Head of caudate nucleus (tissue), 42 donors: ENCODE data around the gene TTYH3.

Source experiments
- DNase-seq, 42 donors: peaks; one replicate each; pipeline versions ENCODE4 v3.0.0 to v3.0.0-alpha.2; 2020 to 2021; ENCODE audit warnings: mixed read lengths in 7 of 42
- intact Hi-C: fragments of 100-400 bp; cut with DNase I; formaldehyde crosslinking; loops from one replicate; pipeline ENCODE4 v1.15.0; 2022

TTYH3 gene

DNA sequence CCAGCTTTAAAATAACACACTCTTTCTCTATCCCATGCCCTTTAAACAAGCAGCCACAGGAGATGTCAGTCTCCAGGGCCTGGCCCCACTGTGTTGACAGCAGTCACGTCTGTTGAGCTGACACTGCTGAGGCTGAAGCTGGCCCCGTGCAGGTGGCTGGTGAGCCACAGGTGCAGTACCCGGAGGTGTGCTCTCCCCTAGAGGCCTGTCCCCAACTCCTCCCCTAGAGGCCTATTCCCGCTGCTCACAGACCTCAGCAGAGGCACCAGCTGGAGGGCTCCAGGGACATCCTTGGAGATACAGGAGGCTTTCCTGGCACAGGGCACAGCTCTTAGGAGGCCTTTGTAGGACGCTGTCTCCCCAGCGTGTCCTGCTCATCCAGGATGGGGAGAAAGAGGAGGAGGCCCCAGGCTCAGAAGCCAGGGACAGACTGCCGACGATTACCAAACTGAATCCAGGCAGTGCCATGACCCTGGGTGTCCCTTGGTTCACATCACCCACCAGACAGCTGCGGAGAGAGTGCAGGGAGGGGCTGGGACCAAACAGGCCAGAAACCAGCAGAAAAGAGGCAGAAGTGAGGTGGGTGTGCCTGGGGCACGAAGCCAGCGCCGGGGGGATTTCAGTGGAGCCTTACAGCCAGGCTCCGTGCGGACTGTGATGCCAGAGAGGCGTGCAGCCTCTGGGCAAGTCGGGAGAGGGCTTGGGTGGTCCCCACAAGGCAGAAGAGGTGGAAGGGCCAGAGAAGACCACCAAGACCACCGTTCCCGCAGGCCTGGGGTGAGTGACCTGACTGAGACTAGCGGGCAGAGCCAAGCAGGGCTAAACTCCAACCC lies 18.5 kb upstream of the TTYH3 start:
- no peak for DNase-seq
- intact Hi-C loops = no loop called here

GRCh38 chr7:2613931-2614600 lies 17.7 kb upstream of the TTYH3 start:
- peak in 19 of 42 donors; percentile 32 to 82 (median 56) for DNase-seq
- intact Hi-C loops = no loop called here

DNA sequence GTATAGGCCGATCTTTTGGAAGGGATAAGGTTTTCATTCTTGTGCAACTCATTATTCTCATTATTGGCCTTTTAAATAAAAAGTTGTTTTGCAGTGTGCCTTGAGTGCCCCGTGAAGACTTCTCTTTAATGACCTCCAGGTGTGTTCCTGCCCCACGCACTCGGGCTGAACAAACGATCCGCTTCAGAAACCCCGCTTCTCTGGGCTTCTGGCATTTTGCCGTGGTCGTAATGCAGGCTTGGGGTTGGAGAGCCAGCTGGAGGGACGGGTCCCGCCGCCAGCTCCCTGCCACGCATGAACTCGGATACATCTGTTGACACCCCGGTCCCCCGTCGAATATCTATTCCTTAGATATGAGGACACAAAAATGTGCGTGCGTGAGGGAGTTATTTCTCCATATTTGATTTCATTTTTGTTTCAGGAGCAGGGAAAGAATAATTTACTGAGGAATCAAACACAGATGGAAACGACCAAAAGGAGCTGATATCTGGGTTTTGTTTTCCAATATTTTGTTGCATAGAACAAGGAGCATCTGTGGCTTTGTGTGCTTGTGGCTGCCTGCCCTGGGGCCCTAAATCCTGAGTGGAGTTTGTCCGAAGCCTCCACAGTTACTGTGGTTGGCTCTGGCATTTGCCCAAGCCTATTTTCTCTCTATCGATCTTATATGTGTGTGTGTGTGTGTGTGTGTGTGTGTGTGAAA lies 17.0 kb upstream of the TTYH3 start:
- intact Hi-C loops = no loop called here

DNA sequence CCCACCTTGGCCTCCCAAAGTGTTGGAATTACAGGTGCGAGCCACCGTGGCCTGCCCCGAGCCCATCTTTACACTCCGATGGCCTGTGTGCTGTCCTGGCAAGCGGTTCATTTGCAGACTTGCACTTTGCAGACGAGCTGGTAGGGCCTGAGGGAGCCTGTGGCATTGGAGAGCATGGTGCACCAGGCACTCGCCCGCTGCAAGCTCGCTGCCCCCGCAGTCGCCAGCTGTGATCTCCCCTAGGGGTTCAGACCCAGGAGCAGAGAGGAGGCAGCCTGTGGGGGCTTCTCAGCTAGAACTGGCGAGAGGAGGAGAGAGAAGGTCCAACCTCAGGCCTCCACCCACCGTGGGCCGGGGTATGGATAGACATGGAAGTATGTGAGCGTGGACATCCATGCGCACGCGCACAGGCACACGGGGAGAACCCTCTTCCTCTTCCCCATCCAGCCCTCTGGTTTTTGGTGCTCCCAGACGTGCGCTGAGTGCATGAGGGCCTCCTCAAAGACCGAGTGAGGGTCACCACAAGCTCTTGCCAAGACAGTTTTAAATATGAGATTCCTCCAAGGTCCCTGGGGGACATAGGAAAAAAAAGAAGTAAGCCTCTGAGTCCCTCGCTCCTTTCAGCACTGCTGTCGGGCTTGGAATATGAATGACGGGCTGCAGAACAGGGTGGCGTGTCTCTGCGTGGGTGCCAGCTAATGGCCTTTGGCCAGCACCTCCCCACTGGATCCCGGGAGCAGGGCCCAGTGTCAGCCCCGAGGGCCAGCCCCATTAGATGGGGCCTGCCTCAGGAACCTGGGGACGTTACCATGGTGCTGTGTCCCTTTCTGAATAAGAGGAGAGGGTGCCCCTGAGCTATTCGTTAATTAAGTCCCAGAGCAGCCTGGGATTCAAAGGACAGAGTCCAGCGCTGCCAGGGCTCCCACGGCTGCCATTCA lies 15.1 kb upstream of the TTYH3 start:
- intact Hi-C loops = no loop called here
- DNase-seq = peak in 23 of 42 donors; percentile 34 to 86 (median 67)

More for the DNA sequence above, 17.0 kb upstream of the TTYH3 start:
- peak in 3 of 42 donors; percentile 39 to 67 (median 40) for DNase-seq

- intact Hi-C loops = no loop called here
- DNase-seq = peak in 17 of 42 donors; percentile 39 to 82 (median 55)
Measured at GRCh38 chr7:2617325-2617905, 14.4 kb upstream of the TTYH3 start.

GRCh38 chr7:2619116-2619515 lies 12.7 kb upstream of the TTYH3 start:
- intact Hi-C loops = no loop called here
- DNase-seq = peak in 3 of 42 donors; percentile 50 to 70 (median 54)

GRCh38 chr7:2621061-2621828 lies 10.5 kb upstream of the TTYH3 start:
- intact Hi-C loops = no loop called here
- peak in 11 of 42 donors; percentile 38 to 65 (median 51) for DNase-seq

DNA sequence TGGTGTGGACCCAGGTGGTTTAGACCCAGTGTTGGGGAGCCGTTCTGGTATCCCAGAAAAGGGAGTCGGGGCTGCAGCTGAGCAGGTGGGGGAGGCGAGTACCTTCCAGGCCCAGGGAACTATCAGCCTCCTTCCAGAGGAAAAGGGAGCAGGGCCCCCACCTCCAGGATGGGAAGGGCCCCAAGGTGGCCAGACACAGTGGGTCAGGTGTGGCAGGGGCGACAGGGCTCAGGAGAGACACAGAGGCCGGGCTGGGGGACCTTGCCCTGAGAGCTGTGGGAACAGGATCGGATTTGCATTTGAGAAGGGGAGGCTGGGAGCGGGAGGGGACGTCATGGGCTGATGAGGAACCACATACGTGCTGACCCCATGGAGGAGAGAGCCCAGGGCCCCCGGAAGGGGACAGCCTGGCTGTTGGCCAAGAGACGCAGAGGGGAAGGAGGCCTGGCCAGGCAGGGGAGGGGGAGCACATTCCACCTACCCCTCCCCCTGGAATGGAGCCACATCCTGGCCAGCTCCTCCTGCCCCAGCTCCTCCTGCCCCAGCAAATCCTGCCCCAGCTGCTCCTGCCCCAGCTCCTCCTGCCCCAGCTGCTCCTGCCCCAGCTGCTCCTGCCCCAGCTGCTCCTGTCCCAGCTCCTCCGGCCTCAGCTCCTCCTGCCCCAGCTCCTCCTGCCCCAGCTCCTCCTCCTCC lies 9.7 kb upstream of the TTYH3 start:
- DNase-seq = no peak

GRCh38 chr7:2622869-2623697 lies 8.7 kb upstream of the TTYH3 start:
- intact Hi-C loops = no loop called here
- DNase-seq = no peak

More for the DNA sequence above, 9.7 kb upstream of the TTYH3 start:
- intact Hi-C loops = no loop called here

DNA sequence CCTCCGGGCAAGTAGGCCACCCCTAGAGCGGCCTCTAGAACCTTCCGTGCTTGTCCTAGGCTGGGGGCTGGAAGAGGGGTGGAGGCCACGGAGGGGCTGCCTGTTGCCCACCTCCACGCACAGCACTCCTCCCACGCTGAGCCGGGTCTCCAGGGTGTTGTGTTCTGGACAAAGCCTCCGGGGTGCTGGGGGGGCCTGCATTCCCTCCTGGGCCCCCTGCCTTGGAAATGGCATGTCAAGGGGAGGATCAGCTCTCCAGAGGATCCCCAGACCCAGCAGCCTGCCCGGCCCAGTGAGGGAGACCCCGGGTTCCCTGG lies 8.1 kb upstream of the TTYH3 start:
- DNase-seq = no peak
- intact Hi-C loops = no loop called here

GRCh38 chr7:2624293-2624886 lies 7.4 kb upstream of the TTYH3 start:
- DNase-seq = peak in 1 of 42 donors; percentile 73

DNA sequence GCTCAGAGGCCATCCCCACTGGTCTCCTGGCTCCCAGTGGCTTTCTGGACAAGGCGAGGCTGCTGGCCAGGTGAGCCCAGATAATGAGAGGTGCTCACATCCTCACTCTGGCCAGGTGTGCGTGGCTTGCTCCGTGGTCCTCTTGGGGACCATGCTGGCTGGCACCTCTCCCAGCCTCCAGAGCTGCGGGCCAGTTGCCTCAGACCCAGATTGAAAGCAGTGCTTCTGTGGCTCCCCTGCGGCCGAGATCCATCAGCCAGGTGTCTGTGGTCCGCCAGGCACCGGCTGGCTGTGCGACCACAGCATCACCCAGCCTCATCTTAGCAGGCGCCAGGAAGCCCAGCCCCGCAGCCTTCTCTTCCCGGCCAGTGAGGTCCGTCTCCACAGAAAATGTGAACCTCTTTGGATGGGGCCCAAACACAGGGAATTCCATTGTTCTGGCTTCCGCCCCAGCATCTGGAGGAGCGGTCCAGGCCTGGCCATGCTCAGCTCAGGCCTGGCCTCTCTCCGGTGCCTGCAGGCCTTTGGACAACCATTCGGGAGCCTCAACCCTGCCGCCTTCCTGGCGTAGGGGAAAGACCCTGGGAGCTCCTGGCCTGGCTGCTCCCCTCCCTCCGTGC lies 5.2 kb upstream of the TTYH3 start:
- intact Hi-C loops = no loop called here
- DNase-seq = no peak

More at GRCh38 chr7:2624293-2624886, 7.4 kb upstream of the TTYH3 start:
- intact Hi-C loops = no loop called here

- intact Hi-C loops = no loop called here
- no peak for DNase-seq
Measured at GRCh38 chr7:2627258-2628129, 4.3 kb upstream of the TTYH3 start.

DNA sequence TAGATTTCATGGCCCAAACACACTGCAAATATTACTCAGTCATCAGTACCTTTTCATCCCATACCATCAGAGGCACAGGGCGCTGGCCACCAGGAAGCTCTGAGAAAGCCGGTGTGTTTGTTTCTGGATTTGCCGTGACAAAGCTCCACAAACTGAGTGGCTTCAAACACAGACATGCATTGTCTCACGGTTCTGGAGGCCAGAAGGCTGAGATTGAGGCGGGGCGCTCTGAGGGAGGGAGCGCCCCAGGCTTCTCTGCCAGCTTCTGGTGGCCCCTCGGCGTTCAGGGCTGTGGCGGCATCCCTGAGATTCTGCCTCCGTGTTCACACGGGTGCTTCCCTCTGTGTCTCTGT lies 3.7 kb upstream of the TTYH3 start:
- no peak for DNase-seq

GRCh38 chr7:2628891-2629290 lies 2.9 kb upstream of the TTYH3 start:
- DNase-seq = no peak
- intact Hi-C loops = no loop called here

More for the DNA sequence above, 3.7 kb upstream of the TTYH3 start:
- intact Hi-C loops = no loop called here
